ENCODE data around the gene PTGER1. TPM values are rescaled to one million over a fixed set of nuclear protein-coding genes. Genes with fewer than 3 reads are reported as not detected.

PTGER1 gene
- total and polyA plus RNA-seq, 9 of the 15 experiments (the other 6 are each of a cell fraction or from before 2014, with no cell fraction given) = 0.06 to 0.36 (median 0.31) TPM; not detected in 5

DNA sequence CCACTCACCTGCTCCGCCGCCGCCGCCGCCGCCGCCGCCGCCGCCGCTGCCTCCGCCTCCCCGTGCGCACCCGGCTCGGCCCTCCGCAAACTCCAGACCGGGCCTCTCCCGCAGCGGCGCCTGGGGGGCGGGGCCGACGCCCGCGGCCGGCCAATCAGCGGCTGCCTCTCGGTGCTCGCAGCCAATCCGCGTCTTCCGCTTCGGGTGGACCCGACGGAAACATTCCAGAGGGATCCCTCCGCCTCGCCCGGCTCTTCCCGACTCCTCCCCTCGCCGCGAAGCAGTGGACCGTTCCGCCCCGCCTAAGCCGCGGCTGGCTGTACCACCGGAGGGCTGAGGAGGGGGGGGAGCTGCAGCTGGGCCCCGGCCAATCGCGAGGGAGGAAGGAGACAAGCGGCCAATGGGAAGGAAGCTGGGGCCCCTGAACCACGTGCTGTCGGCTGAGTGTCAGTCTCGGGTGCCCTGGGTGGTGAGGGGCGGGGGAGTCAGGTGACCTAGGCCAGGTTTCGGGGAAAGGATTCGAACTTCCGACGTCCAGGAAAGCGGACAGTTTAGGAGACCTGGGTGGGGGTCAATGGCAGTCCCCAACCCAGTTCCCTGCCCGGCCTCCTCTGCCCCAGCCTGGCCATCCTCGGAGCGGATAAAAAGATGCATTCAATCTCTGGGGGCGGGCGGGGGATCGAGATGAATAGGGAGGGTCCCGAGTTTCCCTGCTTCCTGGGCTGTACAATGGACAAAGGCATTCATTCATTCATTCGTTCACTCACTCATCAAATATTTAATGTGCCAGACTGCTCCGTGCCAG lies 21.1 kb upstream of the PTGER1 start, which contains the start of gene GIPC1 (continued):
- TF ChIP-seq L3MBTL2 (IDR thresholded peaks at IDR 0.05) (peak; percentile 98), ZNF384 (IDR thresholded peaks at IDR 0.05; ENCODE audit: low read depth, low read length) (peak; percentile 33; the same call in 1 of the 2 replicates), TEAD4 (IDR thresholded peaks at IDR 0.05; ENCODE audit: low read length) (peak; percentile 59; the same call in 1 of the 2 replicates), TEAD4 (CRISPR knock-in tag; IDR thresholded peaks at IDR 0.05; ENCODE audit: borderline replicate concordance) (no peak), PCBP1 (IDR thresholded peaks at IDR 0.05; ENCODE audit: low read depth, low read length, poor library complexity, severe bottlenecking) (peak; percentile 86), ZNF695 (CRISPR knock-in tag; IDR thresholded peaks at IDR 0.05) (0 out of 2 replicates have a peak, but pooled peaks have one; percentile 12), ZNF3 (CRISPR knock-in tag; IDR thresholded peaks at IDR 0.05) (no peak), PURB (CRISPR knock-in tag; IDR thresholded peaks at IDR 0.05; ENCODE audit: low read depth) (no peak), TRIM24 (IDR thresholded peaks at IDR 0.05) (peak in 1 of 2 experiments; percentile 66; a peak in 1 of 4 replicates), KLF13 (tag; IDR thresholded peaks at IDR 0.05; ENCODE audit: borderline replicate concordance, low read depth) (no peak), SREBF1 (IDR thresholded peaks at IDR 0.05; ENCODE audit: borderline replicate concordance, low read depth, low read length) (peak; percentile 95), POLR2B (IDR thresholded peaks at IDR 0.05; ENCODE audit: low read depth, partially characterized antibody) (no peak), MAFF (IDR thresholded peaks at IDR 0.05; ENCODE audit: low read length) (peak; percentile 13; the same call in 1 of the 2 replicates), ZNF121 (CRISPR knock-in tag; conservative IDR thresholded peaks at IDR 0.05) (no peak), MAFG (tag; conservative IDR thresholded peaks at IDR 0.05) (no peak), DMBX1 (CRISPR knock-in tag; IDR thresholded peaks at IDR 0.05; ENCODE audit: borderline replicate concordance) (no peak), PYGO2 (tag; IDR thresholded peaks at IDR 0.05) (no peak), ZBTB7A (IDR thresholded peaks at IDR 0.05; ENCODE audit: borderline replicate concordance, control insufficient read depth, low read depth, low read length) (0 out of 2 replicates have a peak, but pooled peaks have one; percentile 47), RFX7 (CRISPR knock-in tag; IDR thresholded peaks at IDR 0.05) (no peak)
- TF ChIP-seq, protein P1, sequence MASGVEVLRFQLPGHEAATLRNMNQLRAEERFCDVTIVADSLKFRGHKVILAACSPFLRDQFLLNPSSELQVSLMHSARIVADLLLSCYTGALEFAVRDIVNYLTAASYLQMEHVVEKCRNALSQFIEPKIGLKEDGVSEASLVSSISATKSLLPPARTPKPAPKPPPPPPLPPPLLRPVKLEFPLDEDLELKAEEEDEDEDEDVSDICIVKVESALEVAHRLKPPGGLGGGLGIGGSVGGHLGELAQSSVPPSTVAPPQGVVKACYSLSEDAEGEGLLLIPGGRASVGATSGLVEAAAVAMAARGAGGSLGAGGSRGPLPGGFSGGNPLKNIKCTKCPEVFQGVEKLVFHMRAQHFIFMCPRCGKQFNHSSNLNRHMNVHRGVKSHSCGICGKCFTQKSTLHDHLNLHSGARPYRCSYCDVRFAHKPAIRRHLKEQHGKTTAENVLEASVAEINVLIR (CRISPR knock-in tag; IDR thresholded peaks at IDR 0.05) = no peak; the same call in 1 of the 2 replicates
- TF ChIP-seq, protein P2, sequence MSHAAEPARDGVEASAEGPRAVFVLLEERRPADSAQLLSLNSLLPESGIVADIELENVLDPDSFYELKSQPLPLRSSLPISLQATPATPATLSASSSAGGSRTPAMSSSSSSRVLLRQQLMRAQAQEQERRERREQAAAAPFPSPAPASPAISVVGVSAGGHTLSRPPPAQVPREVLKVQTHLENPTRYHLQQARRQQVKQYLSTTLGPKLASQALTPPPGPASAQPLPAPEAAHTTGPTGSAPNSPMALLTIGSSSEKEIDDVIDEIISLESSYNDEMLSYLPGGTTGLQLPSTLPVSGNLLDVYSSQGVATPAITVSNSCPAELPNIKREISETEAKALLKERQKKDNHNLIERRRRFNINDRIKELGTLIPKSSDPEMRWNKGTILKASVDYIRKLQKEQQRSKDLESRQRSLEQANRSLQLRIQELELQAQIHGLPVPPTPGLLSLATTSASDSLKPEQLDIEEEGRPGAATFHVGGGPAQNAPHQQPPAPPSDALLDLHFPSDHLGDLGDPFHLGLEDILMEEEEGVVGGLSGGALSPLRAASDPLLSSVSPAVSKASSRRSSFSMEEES (CRISPR knock-in tag; IDR thresholded peaks at IDR 0.05) = peak; percentile 83
- TF ChIP-seq, protein P3, sequence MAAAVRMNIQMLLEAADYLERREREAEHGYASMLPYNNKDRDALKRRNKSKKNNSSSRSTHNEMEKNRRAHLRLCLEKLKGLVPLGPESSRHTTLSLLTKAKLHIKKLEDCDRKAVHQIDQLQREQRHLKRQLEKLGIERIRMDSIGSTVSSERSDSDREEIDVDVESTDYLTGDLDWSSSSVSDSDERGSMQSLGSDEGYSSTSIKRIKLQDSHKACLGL (CRISPR knock-in tag; IDR thresholded peaks at IDR 0.05; ENCODE audit: borderline replicate concordance, poor library complexity, severe bottlenecking) = no peak
- TF ChIP-seq, protein P4, sequence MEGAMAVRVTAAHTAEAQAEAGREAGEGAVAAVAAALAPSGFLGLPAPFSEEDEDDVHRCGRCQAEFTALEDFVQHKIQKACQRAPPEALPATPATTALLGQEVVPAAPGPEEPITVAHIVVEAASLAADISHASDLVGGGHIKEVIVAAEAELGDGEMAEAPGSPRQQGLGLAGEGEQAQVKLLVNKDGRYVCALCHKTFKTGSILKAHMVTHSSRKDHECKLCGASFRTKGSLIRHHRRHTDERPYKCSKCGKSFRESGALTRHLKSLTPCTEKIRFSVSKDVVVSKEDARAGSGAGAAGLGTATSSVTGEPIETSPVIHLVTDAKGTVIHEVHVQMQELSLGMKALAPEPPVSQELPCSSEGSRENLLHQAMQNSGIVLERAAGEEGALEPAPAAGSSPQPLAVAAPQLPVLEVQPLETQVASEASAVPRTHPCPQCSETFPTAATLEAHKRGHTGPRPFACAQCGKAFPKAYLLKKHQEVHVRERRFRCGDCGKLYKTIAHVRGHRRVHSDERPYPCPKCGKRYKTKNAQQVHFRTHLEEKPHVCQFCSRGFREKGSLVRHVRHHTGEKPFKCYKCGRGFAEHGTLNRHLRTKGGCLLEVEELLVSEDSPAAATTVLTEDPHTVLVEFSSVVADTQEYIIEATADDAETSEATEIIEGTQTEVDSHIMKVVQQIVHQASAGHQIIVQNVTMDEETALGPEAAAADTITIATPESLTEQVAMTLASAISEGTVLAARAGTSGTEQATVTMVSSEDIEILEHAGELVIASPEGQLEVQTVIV (CRISPR knock-in tag; IDR thresholded peaks at IDR 0.05; ENCODE audit: borderline replicate concordance) = no peak
